ENCODE results near the gene TCERG1L.

DNA sequence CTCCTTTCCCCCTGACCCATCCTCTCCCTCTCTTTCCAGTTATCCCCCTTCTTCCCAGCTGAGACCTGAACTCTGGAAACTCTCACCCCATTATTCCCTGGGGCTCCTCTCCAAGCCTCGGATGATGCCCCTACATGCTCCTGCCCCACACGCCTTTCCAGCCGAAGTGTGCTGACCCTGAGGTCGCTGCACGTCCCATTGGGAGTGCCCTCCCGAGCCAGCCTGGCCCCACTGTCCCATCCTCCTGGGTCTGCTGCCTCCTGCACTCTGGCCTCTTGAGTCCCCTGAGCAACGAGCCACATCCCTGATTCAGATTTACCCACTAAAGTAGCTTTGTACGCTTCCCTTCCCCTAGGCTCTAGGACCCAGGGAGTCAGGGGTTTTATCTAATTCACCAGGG is 87.4 kb downstream of the TCERG1L start:
- TF ChIP-seq, protein P1, sequence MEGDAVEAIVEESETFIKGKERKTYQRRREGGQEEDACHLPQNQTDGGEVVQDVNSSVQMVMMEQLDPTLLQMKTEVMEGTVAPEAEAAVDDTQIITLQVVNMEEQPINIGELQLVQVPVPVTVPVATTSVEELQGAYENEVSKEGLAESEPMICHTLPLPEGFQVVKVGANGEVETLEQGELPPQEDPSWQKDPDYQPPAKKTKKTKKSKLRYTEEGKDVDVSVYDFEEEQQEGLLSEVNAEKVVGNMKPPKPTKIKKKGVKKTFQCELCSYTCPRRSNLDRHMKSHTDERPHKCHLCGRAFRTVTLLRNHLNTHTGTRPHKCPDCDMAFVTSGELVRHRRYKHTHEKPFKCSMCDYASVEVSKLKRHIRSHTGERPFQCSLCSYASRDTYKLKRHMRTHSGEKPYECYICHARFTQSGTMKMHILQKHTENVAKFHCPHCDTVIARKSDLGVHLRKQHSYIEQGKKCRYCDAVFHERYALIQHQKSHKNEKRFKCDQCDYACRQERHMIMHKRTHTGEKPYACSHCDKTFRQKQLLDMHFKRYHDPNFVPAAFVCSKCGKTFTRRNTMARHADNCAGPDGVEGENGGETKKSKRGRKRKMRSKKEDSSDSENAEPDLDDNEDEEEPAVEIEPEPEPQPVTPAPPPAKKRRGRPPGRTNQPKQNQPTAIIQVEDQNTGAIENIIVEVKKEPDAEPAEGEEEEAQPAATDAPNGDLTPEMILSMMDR (IDR thresholded peaks at IDR 0.05) = no peak
- TF ChIP-seq POLR2A (IDR thresholded peaks at IDR 0.05) = no peak
- no peak for TF ChIP-seq POLR2AphosphoS5 (IDR thresholded peaks at IDR 0.05; ENCODE audit: insufficient read depth in 1 of 2, low read depth in 1 of 2)
